ENCODE results near the gene TMEM247. TPM values are rescaled to one million over a fixed set of nuclear protein-coding genes. Genes with fewer than 3 reads are reported as not detected.

The TMEM247 gene
- total RNA-seq, 1 donor from 2014 or later = not detected

DNA sequence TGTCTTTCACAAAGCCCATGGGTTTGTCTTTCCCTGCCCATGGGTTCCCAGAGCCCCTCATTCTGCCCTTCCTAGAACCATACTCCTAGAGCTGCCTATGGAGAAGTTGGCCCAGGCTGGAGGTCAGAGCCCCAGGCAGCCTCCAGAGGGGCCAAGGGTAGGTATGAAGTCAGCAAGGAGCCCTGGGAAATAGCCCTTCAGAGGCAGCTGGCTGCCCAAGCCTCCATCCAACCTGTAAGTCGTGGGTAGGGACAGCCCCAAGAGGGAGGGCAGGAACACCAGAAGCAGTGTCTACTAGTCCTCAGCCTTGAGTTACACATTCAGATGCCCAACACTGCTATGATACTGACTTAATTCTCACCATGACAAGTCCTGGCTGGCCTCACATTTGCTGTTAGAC is 49.5 kb downstream of the TMEM247 start:
- Mint-ChIP-seq H3K4me1 (ENCODE audit: low read depth) (no peaks in the 10 kb centered on the region), H3K4me3 (ENCODE audit: unreplicated experiment) (no peak overlapping the region), H3K9me3 (ENCODE audit: low read depth) (no peaks in the 10 kb centered on the region), H3K27me3 (ENCODE audit: low read depth) (no peaks in the 10 kb centered on the region), H3K27ac (ENCODE audit: unreplicated experiment) (no peak overlapping the region), H3K36me3 (ENCODE audit: low read depth) (peaks cover 2% of the 10 kb centered on the region)
- DNase-seq (ENCODE audit: low spot score) = no peak
- TF ChIP-seq, protein P1, sequence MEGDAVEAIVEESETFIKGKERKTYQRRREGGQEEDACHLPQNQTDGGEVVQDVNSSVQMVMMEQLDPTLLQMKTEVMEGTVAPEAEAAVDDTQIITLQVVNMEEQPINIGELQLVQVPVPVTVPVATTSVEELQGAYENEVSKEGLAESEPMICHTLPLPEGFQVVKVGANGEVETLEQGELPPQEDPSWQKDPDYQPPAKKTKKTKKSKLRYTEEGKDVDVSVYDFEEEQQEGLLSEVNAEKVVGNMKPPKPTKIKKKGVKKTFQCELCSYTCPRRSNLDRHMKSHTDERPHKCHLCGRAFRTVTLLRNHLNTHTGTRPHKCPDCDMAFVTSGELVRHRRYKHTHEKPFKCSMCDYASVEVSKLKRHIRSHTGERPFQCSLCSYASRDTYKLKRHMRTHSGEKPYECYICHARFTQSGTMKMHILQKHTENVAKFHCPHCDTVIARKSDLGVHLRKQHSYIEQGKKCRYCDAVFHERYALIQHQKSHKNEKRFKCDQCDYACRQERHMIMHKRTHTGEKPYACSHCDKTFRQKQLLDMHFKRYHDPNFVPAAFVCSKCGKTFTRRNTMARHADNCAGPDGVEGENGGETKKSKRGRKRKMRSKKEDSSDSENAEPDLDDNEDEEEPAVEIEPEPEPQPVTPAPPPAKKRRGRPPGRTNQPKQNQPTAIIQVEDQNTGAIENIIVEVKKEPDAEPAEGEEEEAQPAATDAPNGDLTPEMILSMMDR (IDR thresholded peaks at IDR 0.05) = no peak

DNA sequence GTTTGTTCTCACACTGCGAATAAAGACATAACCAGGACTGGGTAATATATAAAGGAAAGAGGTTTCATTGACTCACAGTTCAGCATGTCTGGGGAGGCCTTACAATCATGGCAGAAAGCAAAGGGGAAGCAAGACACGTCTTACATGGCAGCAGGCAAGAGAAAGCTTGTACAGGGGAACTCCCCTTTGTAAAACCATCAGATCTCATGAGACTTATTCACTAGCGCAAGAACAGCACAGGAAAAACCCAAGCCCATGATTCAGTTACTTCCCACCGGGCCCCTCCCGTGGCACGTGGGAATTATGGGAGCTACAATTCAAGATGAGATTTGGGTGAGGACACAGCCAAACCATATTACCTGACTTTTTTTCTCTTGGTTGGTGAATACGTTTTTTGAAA is 51.3 kb downstream of the TMEM247 start:
- H3K4me3 Mint-ChIP-seq (ENCODE audit: unreplicated experiment) = no peak overlapping the region
- no peaks in the 10 kb centered on the region for H3K4me1 Mint-ChIP-seq (ENCODE audit: low read depth)
- DNase-seq (ENCODE audit: low spot score) = no peak
- no peaks in the 10 kb centered on the region for H3K9me3 Mint-ChIP-seq (ENCODE audit: low read depth)
- H3K36me3 Mint-ChIP-seq (ENCODE audit: low read depth) = no peaks in the 10 kb centered on the region
- TF ChIP-seq, protein P1 (IDR thresholded peaks at IDR 0.05) = no peak
- no peaks in the 10 kb centered on the region for H3K27me3 Mint-ChIP-seq (ENCODE audit: low read depth)
- no peak overlapping the region for H3K27ac Mint-ChIP-seq (ENCODE audit: unreplicated experiment)

DNA sequence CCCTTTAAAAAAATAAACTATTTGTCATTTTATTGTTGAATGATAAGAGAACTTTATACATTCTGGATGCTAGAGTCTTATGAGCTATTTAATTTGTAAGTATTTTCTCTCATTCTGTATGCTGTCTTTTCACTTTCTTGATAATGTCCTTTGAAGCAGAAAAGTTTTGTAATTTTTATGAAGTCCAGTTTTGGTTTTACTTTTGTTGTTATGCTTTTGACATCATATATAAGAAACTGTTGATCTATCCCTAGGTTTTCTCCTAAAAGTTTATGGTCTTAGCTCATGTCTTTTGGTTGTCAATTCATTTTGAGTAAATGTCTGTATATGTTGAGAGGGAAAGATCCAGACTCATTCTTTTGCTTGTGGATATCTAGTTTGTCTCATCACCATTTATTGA is 52.5 kb downstream of the TMEM247 start:
- TF ChIP-seq, protein P1 (IDR thresholded peaks at IDR 0.05) = no peak

More for the DNA sequence above, 52.5 kb downstream of the TMEM247 start:
- no peak for DNase-seq (ENCODE audit: low spot score)
- no peaks in the 10 kb centered on the region for H3K9me3 Mint-ChIP-seq (ENCODE audit: low read depth)
- no peak overlapping the region for H3K4me3 Mint-ChIP-seq (ENCODE audit: unreplicated experiment)
- H3K36me3 Mint-ChIP-seq (ENCODE audit: low read depth) = no peaks in the 10 kb centered on the region
- H3K4me1 Mint-ChIP-seq (ENCODE audit: low read depth) = no peaks in the 10 kb centered on the region
- no peaks in the 10 kb centered on the region for H3K27me3 Mint-ChIP-seq (ENCODE audit: low read depth)
- no peak overlapping the region for H3K27ac Mint-ChIP-seq (ENCODE audit: unreplicated experiment)

Other genes with a start within 250 kb of the TMEM247 start
- gene EPAS1, start 182.2 kb upstream of the TMEM247 start, total RNA-seq = 14.5 to 126 TPM (median 122 TPM) in 3 replicates
- 90.0 to 140 TPM (median 136 TPM) in 3 replicates for gene RHOQ, start 62.9 kb downstream of the TMEM247 start, total RNA-seq
- 5.6 to 10.0 TPM (median 6.6 TPM) in 3 replicates for gene ATP6V1E2, start 63.0 kb downstream of the TMEM247 start, total RNA-seq
- gene PIGF, start 137.5 kb downstream of the TMEM247 start, total RNA-seq = 14.5 to 25.5 TPM (median 14.9 TPM) in 3 replicates
- gene CRIPT, start 137.7 kb downstream of the TMEM247 start, total RNA-seq = 14.1 to 16.0 TPM (median 14.2 TPM) in 3 replicates
- gene SOCS5, start 219.7 kb downstream of the TMEM247 start, total RNA-seq = 21.3 to 24.9 TPM (median 23.9 TPM) in 3 replicates

Data from chondrocyte (in vitro differentiated cells).